Measurements from ENCODE around the gene ST8SIA1. TPM values are rescaled to one million over a fixed set of nuclear protein-coding genes. Genes with fewer than 3 reads are reported as not detected.
"Not testable (repeated sequence)": the region's sequence is repeated elsewhere in the genome, so short reads cannot be mapped to it uniquely, and the experiment has no call there.

ST8SIA1 gene, protein sequence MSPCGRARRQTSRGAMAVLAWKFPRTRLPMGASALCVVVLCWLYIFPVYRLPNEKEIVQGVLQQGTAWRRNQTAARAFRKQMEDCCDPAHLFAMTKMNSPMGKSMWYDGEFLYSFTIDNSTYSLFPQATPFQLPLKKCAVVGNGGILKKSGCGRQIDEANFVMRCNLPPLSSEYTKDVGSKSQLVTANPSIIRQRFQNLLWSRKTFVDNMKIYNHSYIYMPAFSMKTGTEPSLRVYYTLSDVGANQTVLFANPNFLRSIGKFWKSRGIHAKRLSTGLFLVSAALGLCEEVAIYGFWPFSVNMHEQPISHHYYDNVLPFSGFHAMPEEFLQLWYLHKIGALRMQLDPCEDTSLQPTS
- total RNA-seq: 1 to 10 TPM; 1.2 to 2.7 TPM

DNA sequence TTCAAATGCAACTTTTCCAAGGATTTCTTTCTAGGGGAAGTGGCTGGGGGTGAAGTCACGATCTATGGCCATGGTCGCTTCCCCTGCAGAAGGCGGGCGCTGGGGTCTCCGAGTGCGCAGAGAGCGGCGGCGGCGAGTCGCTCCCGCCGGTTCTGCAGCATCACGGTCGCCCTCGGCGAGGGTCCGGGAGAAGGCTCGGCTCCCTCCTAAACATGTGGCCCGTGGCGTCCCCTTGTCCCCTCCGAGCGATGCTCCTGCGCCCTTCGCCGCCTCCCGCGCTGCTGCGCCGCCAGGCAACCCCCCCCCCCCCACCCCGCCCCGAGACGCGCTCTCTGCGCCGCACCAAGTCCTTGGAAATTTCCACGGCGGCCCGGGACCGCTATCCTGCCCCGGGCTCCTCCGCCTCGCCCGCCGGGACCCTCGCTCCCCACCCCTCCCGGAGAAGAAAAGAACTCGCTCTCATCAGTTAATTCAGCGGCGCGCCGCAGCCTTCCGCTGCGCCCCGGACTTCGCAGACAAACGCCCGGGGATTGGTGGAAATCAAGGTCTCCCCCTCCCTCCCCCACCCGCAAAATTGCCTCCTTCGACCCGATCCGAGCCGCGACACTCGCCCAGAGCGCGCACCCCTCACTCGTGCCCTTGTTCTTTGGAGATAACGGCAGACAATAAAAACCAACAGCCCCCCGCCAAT is at the start of gene ST8SIA1:
Gene ST8SIA1 (minus strand): TSS at position 298 of the 691 bp plus-strand sequence. CDS start 475 bp downstream, outside the sequence.
- H3K4me1 ChIP-seq: no peaks in the 10 kb centered on the region
- no peaks in the 10 kb centered on the region for H3K36me3 ChIP-seq
- TF ChIP-seq, protein P1, sequence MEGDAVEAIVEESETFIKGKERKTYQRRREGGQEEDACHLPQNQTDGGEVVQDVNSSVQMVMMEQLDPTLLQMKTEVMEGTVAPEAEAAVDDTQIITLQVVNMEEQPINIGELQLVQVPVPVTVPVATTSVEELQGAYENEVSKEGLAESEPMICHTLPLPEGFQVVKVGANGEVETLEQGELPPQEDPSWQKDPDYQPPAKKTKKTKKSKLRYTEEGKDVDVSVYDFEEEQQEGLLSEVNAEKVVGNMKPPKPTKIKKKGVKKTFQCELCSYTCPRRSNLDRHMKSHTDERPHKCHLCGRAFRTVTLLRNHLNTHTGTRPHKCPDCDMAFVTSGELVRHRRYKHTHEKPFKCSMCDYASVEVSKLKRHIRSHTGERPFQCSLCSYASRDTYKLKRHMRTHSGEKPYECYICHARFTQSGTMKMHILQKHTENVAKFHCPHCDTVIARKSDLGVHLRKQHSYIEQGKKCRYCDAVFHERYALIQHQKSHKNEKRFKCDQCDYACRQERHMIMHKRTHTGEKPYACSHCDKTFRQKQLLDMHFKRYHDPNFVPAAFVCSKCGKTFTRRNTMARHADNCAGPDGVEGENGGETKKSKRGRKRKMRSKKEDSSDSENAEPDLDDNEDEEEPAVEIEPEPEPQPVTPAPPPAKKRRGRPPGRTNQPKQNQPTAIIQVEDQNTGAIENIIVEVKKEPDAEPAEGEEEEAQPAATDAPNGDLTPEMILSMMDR (IDR thresholded peaks at IDR 0.05): no peak
- H3K4me3 ChIP-seq: peak within 1 kb of the TSS; percentile 44
- no peaks in the 10 kb centered on the region for H3K9me3 ChIP-seq
- peak within 1 kb of the TSS; percentile 49 for H3K27ac ChIP-seq
- peaks cover 13% of the 10 kb centered on the region for H3K27me3 ChIP-seq
- peak; percentile 47 for DNase-seq
- H3K9ac ChIP-seq (ENCODE audit: low read depth in 2 of 2, low read length in 2 of 2): peak within 1 kb of the TSS; percentile 37 to 63
- intact Hi-C loops (cut with DNase I): loop anchor here (5.0 kb wide), 2 partner anchors 232 to 247 kb away; no protein-coding TSS in a partner anchor

DNA sequence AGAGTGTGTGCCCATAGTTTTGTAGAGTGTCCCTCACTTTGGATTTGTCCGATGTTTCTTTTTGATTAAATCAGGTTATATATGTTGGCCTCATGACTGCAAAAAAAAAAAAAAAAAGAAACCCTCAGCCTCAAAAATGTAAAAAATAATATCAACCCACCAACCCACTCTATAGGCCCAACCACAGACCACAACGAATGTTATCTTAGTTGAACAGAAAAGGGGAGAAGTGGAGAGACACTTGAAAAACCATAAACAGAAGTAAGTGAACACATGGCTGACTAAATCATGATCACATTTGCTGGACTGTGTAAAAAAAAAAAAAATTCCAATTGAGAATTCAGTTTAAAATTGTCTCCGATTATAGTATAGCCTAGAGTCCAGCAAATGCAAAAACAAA is 45.5 kb upstream of the ST8SIA1 start:
- Histone ChIP-seq H3K27ac (no peak overlapping the region), H3K4me3 (no peak overlapping the region), H3K4me1 (no peaks in the 10 kb centered on the region), H3K36me3 (no peaks in the 10 kb centered on the region), H3K27me3 (no peaks in the 10 kb centered on the region), H3K9me3 (no peaks in the 10 kb centered on the region), H3K9ac (ENCODE audit: low read depth in 2 of 2, low read length in 2 of 2) (no peak overlapping the region)
- DNase-seq: no peak
- TF ChIP-seq, protein P1 (IDR thresholded peaks at IDR 0.05): no peak
- intact Hi-C loops (cut with DNase I): no loop called here

DNA sequence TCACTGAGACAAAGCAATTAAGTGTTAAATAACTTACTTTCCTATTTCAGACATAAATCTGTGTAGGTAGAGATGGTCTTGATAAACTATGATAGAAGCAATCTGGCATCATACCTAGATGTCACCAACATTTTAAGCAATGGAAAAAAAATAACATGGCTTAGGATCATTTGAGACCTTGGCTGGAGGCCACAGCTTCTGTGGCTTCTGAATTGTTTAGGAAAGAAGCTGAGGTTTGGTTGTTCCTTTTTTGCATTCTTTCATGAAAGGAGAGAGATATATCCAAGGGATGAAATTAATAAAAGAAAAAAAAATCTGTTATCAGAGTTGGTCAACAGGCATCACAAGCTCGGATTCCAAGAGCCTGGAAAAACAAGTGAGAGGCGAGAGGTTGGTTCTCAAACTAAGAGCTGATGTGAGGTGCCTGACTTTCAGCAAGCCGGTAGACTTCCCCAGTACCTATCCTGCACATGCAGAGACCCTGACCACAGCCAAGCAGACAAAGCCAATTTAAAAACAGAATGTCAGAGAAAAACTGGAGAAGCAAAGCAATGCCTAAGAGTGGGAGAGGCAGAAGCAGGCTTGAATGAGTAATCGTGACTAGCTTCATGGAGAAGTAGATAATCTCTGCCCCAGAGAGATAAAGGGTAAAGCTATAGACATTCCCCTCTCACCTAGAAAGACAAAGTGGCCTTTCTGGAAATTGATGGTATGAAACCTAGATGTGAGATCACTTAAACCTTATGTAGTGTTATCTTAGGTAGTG is 43.4 kb upstream of the ST8SIA1 start:
- TF ChIP-seq, protein P1 (IDR thresholded peaks at IDR 0.05): no peak
- Histone ChIP-seq H3K27me3 (no peaks in the 10 kb centered on the region), H3K4me1 (no peaks in the 10 kb centered on the region), H3K27ac (no peak overlapping the region), H3K36me3 (no peaks in the 10 kb centered on the region), H3K4me3 (no peak overlapping the region), H3K9me3 (no peaks in the 10 kb centered on the region), H3K9ac (ENCODE audit: low read depth in 2 of 2, low read length in 2 of 2) (no peak overlapping the region)
- intact Hi-C loops (cut with DNase I): no loop called here
- no peak for DNase-seq

DNA sequence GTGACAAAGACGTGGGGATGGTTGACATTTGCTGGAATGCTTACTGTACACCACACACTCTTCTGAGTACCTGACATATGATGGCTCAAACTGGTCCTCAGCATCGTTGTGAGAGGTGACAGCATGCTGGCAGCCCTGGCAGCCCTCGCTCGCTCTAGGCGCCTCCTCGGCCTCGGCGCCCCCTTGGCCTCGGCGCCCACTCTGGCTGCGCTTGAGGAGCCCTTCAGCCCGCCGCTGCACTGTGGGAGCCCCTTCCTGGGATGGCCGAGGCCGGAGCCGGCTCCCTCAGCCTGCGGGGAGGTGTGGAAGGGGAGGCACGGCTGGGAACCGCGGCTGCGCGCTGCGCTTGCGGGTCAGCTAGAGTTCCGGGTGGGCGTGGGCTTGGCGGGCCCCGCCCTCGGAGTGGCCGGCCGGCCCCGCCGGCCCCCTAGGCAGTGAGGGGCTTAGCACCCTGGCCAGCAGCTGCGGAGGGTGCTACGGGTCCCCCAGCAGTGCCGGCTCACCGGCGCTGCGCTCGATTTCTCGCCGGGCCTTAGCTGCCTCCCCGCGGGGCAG is 42.2 kb upstream of the ST8SIA1 start:
- intact Hi-C loops (cut with DNase I); DNase-seq; H3K4me3 ChIP-seq; H3K36me3 ChIP-seq; H3K9me3 ChIP-seq; H3K27ac ChIP-seq; H3K4me1 ChIP-seq; H3K9ac ChIP-seq (ENCODE audit: low read depth in 2 of 2, low read length in 2 of 2); H3K27me3 ChIP-seq: not testable (repeated sequence)

DNA sequence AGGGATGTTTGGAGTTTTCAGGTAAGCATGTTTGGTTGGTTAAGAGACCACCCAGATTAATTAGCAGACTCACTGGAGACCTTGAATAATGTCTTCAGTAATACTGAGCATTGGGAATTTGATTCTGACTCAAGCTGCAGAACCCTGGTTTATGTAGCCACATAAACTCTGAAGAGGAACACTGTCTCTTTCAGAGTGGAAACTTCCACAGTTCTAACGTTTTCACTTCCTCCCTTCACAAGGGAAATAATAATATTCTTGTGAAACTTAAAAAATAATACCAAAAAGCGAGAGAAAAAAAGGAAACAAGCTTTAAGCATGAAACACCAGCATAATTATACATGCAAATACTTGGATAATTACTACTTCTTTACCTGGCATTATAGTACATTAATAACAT is 40.0 kb upstream of the ST8SIA1 start:
- Histone ChIP-seq H3K27ac (no peak overlapping the region), H3K36me3 (no peaks in the 10 kb centered on the region), H3K4me3 (no peak overlapping the region), H3K9ac (ENCODE audit: low read depth in 2 of 2, low read length in 2 of 2) (no peak overlapping the region), H3K9me3 (no peaks in the 10 kb centered on the region), H3K27me3 (no peaks in the 10 kb centered on the region), H3K4me1 (no peaks in the 10 kb centered on the region)
- no peak for DNase-seq
- TF ChIP-seq, protein P1 (IDR thresholded peaks at IDR 0.05): no peak
- intact Hi-C loops (cut with DNase I): no loop called here
